GM13977 (cell line): ENCODE data around the gene SAMD3.

ENCODE experiments used
- DNase-seq: peaks from one replicate; pipeline ENCODE4 v3.0.0; 2012; ENCODE audit warnings: low spot score
- CTCF ChIP-seq: IDR thresholded peaks from 2 replicates; pipeline ENCODE4 v1.5.1; 2012; ENCODE audit warnings: mild to moderate bottlenecking, control low read depth; ENCODE audit not compliant: insufficient read depth; ENCODE audit errors: extremely low read depth, missing control alignments
- in situ Hi-C: fragments of 300-500 bp; cut with MboI; formaldehyde crosslinking; loops from one replicate; pipeline ENCODE4 v1.12.0; 2022; ENCODE audit warnings: low sequenced_read_pairs, low pct_unique_long_range_greater_than_20kb, mixed read lengths, inconsistent platforms; ENCODE audit not compliant: unreplicated experiment

SAMD3 gene

GRCh38 chr6:130259140-130259539 is 36.4 kb upstream of the SAMD3 start:
- DNase-seq: no peak
- peak; percentile 3 for TF ChIP-seq CTCF
- in situ Hi-C loops: no loop called here

GRCh38 chr6:130252527-130253237 is 29.9 kb upstream of the SAMD3 start:
- in situ Hi-C loops: no loop called here
- DNase-seq: no peak
- TF ChIP-seq CTCF: no peak

GRCh38 chr6:130245267-130245666 is 22.5 kb upstream of the SAMD3 start:
- no peak for DNase-seq
- in situ Hi-C loops: no loop called here
- no peak for TF ChIP-seq CTCF

- in situ Hi-C loops: no loop called here
- no peak for TF ChIP-seq CTCF
- no peak for DNase-seq
These were observed 22.0 kb upstream of the SAMD3 start for GRCh38 chr6:130244728-130245127.

- no peak for DNase-seq
- in situ Hi-C loops: no loop called here
- TF ChIP-seq CTCF: no peak
These were observed 17.5 kb upstream of the SAMD3 start for GRCh38 chr6:130240232-130240631.

GRCh38 chr6:130239755-130240154 is 17.0 kb upstream of the SAMD3 start:
- in situ Hi-C loops: no loop called here

More at GRCh38 chr6:130239755-130240154, 17.0 kb upstream of the SAMD3 start:
- TF ChIP-seq CTCF: no peak
- DNase-seq: no peak
